G401.6 (cell line): ENCODE measurements around the gene KCNG1.

Experiments used
- FAIRE-seq: peaks from 2 replicates; lab custom pipeline; 2012; peaks lifted over from hg19 to GRCh38; lab: Jason Lieb, UNC

The KCNG1 gene

DNA sequence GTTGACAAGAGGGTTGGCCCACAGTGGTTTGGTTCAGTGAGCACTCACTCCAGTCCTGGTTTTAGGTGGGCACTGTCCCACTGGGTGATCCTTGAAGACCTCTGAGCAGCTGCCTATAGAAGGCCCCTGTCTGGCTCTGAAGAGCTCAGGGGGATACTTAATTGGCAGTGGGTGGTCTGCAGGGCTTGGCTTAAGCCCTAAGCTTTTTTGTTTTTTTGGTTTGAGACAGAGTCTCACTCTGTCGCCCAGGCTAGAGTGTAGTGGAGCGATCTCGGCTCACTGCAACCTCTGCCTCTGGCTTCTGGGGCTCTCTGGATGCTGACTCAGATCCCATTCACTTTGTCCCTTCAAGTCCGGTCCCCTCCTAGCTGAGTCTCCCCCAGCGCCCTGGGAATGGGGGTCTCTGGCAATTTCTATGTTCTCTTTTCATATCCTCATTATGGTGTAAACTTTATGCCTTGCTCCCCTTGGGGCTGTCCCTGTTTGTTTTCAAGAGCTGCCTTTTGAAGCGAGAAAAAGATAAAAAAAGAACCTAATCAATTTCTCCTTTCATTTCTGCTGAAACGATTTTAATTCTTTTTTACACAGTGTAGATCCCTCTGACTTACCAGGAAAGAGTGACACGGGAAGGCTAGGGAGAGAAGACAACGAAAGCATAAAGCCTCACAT lies 12.2 kb upstream of the KCNG1 start:
- no peak for FAIRE-seq

GRCh38 chr20:51034476-51034875 lies 11.6 kb upstream of the KCNG1 start:
- FAIRE-seq, result no peak

GRCh38 chr20:51029963-51030920 lies 7.3 kb upstream of the KCNG1 start:
- no peak for FAIRE-seq

- no peak for FAIRE-seq
Observed at GRCh38 chr20:51029556-51029955, 6.6 kb upstream of the KCNG1 start.

DNA sequence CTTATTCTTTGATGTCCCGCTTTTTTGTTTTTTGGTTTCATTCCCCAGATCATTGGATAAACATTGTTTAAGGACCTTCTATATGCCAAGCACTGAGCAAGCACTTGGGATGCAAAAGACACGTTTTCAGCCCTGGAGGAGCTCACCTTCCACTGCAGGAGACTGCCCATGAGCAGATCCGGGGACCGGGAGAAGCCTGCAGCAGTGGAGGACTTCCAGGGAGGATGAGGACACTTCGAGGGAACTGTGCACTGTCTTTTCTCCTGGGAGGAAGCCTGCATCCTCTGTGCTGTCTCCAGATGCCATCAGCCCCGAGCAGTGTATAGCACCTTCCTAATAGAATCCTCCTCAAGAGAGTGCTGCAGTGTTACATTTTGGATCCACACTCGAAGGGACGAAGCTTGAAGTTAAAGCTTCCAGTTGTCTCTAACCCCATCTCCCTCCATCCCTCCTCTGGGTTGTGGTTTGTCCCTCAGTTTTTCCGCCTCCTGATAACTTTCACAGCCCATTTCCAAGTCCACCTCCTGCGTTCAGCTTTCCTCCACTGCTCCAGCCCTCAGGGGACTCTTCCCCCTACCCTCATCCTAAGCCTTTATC lies 5.8 kb upstream of the KCNG1 start:
- FAIRE-seq, result no peak

DNA sequence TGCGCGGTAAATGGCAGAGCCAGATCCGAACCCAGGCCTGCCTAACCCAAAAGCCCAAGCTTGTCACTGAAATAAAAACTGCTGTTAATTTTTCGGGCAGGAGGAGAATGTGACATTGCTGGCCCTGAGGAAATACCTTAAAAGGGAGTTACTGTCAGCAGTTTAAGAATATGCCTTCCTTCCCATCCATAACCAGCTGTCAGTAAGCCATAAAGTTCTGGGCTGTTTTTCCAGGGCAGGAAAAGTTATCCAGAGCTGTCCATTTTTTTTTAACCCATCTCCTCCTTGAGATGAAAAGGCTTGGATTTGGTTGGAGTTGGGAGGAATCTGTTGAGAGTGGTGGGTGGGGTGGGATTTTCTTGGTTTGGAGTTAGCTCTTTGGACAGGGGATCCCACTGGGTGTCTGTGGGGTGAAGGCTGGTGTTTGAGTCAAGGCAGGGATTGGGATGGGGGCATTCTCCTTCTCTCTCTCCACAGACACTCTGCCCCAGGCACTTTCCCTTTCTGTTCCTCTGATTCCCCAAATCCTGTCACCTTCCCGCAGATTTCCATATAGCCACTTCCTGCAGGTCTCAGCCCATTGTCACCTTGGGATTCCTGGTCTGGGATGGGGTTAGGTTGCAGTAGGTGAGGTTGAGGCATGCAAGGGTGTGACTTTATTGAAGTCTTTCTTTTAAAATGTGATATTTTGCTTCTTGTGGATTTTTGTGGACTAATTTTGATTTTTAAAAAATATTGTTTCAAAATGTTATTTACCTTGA lies 4.3 kb upstream of the KCNG1 start:
- FAIRE-seq, result no peak

DNA sequence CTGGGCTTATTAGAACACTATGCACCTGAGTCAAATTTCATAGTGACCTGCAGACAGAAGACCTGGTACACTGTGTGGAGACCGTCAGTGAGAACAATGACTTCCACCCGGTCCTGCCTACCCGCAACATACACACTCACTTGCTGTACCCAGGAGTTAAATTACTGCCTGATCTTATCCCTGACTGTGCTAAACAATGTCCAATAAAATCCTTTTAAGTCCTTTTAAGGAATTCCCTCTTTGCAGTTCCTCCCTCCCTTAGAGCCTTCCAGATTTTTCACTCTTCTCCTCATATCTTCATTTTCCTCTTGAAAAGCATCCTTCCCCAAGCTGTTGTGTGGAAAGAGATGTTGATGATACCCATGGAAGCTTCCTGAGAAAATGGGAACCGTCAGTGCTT lies 3.4 kb upstream of the KCNG1 start:
- no peak for FAIRE-seq

DNA sequence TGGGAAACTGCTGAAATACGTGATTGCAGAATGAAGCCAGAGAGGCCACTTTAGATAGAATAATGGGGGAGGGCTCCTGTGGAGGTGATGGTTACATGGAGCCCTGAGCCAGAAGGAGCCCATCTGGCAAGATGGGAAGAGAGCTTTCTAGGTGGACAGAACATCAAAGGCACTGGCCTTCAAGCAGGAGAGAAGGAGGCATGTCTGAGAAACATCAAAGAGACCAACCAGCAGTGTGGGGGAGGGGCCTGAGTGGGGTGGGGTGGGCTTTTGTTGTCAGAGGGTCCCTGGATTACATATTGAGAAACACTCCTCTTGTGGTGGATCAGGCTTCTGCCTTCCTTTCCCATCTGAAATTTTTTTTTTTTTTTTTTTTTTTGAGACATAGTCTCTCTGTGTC lies 1.9 kb upstream of the KCNG1 start:
- FAIRE-seq, result no peak

GRCh38 chr20:51023617-51024155 lies 779 bp upstream of the KCNG1 start:
- FAIRE-seq, result no peak

DNA sequence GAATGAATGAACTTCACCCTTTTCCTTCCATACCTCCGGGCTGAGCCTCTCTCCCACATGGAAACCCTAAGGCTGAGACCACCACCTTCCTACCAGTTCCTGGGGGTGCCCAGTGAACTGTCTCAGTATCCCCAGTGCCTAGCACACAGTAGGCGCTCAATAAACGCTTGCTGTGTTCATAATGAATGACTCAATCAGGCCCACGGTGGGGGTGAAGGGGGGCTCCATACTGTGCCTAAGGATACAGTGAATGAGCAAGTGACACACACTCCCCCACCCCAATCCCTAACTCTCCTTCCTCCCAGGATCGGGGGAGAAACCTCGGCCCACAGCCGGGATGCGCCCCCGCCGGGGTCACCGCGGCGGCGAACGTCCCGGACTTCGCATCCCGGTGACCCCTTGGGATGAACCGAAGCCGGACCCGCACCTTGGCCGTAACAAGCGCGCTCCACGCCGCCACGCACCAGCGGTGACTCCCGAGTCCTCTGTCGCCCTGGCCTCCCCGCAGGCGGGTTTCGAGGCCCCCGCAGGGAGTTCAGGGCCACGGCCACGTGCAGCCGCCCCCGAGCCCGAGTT lies 592 bp downstream of the KCNG1 start:
- no peak for FAIRE-seq

DNA sequence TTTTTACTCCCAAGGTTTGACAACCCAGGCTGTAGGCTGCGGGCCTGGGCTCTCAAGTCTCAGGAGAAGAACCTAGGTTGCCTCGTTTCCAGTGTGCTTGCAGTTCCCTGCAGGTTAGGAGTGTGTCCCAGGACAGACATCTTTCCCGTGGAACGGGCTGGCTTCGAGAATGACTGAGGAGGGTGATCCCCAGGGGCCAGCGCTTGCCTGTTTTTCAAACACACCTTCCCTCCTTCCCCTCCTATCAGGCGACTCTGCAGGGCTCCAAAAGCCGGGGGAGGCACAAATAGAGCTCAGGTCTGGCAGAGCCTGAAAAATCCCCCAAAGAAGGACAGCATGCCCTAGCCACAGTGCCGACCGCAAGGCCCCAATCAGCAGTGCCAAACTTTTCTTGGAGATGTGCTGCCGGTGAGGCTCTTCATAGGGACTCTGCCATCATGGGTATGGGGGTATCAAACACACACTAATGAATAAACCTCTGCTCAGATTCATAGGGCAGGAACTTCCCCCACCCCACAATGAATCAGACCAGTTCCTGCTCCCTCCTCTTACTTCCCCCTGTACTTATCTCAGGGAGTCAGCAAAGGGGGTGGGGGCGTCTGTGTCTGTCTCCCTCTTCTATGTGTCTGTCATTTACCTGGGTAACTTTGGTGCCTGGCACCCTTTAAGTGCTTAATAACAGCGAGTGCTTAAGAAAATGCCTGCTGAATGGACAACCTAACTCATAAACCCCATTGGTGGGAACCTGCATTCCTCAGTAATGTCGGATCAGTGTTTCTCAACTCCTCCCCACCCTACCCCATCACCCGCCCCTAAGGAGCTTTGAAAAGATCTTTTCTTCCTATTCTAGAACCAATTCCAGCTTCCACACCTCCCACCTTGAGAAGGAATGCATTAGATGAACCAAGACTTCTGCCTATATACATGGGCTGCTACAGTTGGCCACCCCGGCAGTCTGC lies 1.6 kb downstream of the KCNG1 start:
- FAIRE-seq, result no peak

- no peak for FAIRE-seq
Observed at GRCh38 chr20:51020657-51021056, 2.2 kb downstream of the KCNG1 start.

GRCh38 chr20:51019656-51020592 lies 3.0 kb downstream of the KCNG1 start:
- FAIRE-seq, result no peak

DNA sequence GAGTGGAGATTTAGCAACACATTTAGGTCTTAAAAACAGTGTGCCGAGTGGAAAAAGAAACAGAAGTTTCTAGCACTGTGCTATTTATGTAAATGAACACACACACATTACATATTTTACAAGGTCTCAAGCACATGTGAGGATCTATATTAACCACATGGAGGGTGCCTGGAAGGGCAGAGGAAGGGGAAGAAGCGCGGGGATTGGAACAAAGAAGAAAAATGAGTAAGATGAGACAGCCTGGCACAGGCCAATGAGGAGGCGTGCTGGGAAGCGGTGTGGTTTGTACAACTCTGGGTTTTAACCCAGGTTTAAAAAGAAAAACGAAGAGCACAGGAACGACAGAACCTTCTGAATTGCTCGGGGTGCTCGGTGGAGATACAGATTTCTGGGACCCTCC lies 5.7 kb downstream of the KCNG1 start:
- no peak for FAIRE-seq

- FAIRE-seq, result no peak
Observed at GRCh38 chr20:51016521-51016920, 6.4 kb downstream of the KCNG1 start.

- no peak for FAIRE-seq
Observed at GRCh38 chr20:51014797-51015722, 7.8 kb downstream of the KCNG1 start.

DNA sequence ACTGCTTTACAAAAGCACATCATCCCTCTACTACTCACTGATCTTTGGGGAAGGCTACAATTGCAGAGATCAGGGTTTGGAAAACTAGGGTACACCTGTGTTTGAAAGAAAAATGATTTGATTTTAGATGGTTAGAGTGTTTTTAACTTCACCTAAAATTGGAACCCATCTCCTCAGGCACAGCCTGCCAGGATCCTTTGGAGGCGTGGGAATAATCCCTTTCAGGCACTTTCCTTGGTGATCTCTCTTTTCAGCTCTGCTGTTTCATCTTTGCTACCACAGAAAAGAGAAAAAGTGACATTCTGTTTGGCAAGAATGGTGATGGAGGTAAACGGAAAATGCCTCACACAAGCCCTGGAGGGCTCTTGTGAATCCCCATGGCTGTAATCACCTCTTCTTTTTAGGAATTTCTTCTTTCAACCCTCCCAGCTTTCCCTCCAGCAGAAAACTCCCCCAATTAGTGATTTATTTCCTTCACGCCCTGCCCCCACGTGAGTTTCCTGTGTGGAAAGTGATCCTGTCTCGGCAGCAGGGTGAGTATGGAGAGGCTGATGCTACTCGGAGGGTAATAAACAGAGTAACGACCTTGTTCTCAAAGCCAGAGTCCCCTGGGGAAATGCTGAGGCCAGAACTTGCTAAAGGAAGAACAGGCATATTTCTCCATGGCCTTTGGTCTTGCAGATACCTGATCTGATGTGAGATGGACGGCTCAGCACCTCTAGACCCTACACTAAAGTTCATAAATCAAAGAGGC lies 9.2 kb downstream of the KCNG1 start:
- no peak for FAIRE-seq

DNA sequence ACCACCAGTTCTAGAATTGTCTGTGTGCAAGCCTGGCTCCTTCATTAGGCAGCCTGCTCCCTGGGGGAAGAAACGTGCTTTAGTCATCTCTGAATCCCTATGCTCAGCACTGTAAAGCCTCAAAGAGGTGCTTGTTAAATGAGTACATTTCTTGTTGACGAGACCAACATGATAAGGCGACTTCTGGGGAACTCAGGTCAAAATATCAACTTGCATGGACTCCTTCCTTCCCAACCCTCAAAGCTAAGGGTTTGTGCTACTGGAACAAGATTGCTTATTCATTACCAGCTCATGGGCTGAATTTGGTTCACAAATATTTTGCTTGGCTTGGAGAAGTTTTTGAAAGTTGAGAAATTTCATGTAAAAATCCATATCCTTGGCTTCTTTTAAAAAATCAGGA lies 10.6 kb downstream of the KCNG1 start:
- no peak for FAIRE-seq
